Ovary (tissue), 3 donors: Measurements from ENCODE around the gene HECTD4.

Source experiments
- EP300 ChIP-seq: sonication (generic); formaldehyde crosslinking; IDR thresholded peaks from one replicate; pipeline ENCODE4 v1.6.1; 2017; ENCODE audit warnings: antibody characterized with exemption
- TF ChIP-seq, protein P1 (sequence below), 3 donors: fragments of 450-650 bp in 2 of 3; fragments of 200-600 bp in 1 of 3; IDR thresholded peaks; one replicate each; pipeline versions ENCODE4 v1.5.1 to v1.8.0; 2016 to 2022; ENCODE audit warnings: antibody characterized with exemption in 3 of 3, mild to moderate bottlenecking in 1 of 3
- donor health status: DM: no; HTN: no; CAD: no.

DNA sequence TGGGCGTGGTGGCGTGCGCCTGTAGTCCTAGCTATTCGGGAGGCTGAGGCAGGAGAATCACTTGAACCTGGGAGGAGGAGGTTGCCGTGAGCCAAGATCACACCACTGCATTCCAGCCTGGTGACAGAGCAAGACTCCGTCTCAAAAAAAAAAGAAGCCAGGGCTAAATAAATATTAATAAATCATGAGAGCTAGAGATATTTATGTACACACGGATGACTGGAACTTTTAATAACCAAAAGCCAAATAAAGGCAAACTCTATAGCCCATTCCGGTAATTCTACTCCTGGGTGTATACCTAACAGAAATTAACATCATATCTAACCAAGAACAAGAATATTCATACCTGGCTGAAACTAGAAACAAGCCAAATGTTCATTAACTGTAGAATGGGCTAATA, 264.5 kb downstream of the HECTD4 start:
- TF ChIP-seq, protein P1, sequence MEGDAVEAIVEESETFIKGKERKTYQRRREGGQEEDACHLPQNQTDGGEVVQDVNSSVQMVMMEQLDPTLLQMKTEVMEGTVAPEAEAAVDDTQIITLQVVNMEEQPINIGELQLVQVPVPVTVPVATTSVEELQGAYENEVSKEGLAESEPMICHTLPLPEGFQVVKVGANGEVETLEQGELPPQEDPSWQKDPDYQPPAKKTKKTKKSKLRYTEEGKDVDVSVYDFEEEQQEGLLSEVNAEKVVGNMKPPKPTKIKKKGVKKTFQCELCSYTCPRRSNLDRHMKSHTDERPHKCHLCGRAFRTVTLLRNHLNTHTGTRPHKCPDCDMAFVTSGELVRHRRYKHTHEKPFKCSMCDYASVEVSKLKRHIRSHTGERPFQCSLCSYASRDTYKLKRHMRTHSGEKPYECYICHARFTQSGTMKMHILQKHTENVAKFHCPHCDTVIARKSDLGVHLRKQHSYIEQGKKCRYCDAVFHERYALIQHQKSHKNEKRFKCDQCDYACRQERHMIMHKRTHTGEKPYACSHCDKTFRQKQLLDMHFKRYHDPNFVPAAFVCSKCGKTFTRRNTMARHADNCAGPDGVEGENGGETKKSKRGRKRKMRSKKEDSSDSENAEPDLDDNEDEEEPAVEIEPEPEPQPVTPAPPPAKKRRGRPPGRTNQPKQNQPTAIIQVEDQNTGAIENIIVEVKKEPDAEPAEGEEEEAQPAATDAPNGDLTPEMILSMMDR (IDR thresholded peaks at IDR 0.05), result no peak
- no peak for TF ChIP-seq EP300
